ENCODE data around the gene AP3M1.

AP3M1 gene

GRCh38 chr10:74163319-74164068 lies 12.9 kb upstream of the AP3M1 start:
- TF ChIP-seq CTCF (IDR thresholded peaks at IDR 0.05; ENCODE audit: low read depth, low read length) = no peak
- DNase-seq (ENCODE audit: extremely low read depth, low read depth) = no peak

- DNase-seq (ENCODE audit: extremely low read depth, low read depth) = no peak
- TF ChIP-seq CTCF (IDR thresholded peaks at IDR 0.05; ENCODE audit: low read depth, low read length) = no peak
Observed at GRCh38 chr10:74160013-74160412, 9.4 kb upstream of the AP3M1 start.

- no peak for DNase-seq (ENCODE audit: extremely low read depth, low read depth)
- TF ChIP-seq CTCF (IDR thresholded peaks at IDR 0.05; ENCODE audit: low read depth, low read length) = no peak
Observed at GRCh38 chr10:74156919-74157289, 6.3 kb upstream of the AP3M1 start.

GRCh38 chr10:74153676-74154075 lies 3.0 kb upstream of the AP3M1 start:
- no peak for TF ChIP-seq CTCF (IDR thresholded peaks at IDR 0.05; ENCODE audit: low read depth, low read length)
- DNase-seq (ENCODE audit: extremely low read depth, low read depth) = no peak

- no peak for DNase-seq (ENCODE audit: extremely low read depth, low read depth)
- TF ChIP-seq CTCF (IDR thresholded peaks at IDR 0.05; ENCODE audit: low read depth, low read length) = peak; percentile 18
Observed at GRCh38 chr10:74153123-74153522, 2.5 kb upstream of the AP3M1 start.

- DNase-seq (ENCODE audit: extremely low read depth, low read depth) = no peak
- TF ChIP-seq CTCF (IDR thresholded peaks at IDR 0.05; ENCODE audit: low read depth, low read length) = no peak
Observed at GRCh38 chr10:74151879-74152722, 1.5 kb upstream of the AP3M1 start.
